Upper lobe of left lung (tissue), 6 donors: ENCODE results near the gene TNKS2. TPM values are rescaled to one million over a fixed set of nuclear protein-coding genes. Genes with fewer than 3 reads are reported as not detected.

Experiments
- ATAC-seq, 2 donors: fragments of 200-7000 bp; cut with Tn5 transposase; one replicate each; pipeline ENCODE4 v1.9.1; 2022; ENCODE audit warnings: mild to moderate bottlenecking in 2 of 2, moderate library complexity in 2 of 2; ENCODE audit not compliant: low FRiP score in 2 of 2
- DNase-seq, 2 donors: peaks; one replicate each; pipeline ENCODE4 v3.0.0-alpha.2; 2019 to 2020
- H3K27ac ChIP-seq, 4 donors: fragments of 200-600 bp; sonication (generic); one replicate each; pipeline ENCODE4 v1.5.1; 2016 to 2019
- H3K27me3 ChIP-seq, 4 donors: fragments of 200-600 bp; sonication (generic); one replicate each; pipeline ENCODE4 v1.5.1; 2017 to 2019
- H3K36me3 ChIP-seq, 4 donors: fragments of 200-600 bp; sonication (generic); one replicate each; pipeline ENCODE4 v1.5.1; 2016 to 2019
- H3K4me1 ChIP-seq, 4 donors: fragments of 200-600 bp; sonication (generic); one replicate each; pipeline ENCODE4 v1.5.1; 2018 to 2019
- H3K4me3 ChIP-seq, 4 donors: fragments of 200-600 bp; sonication (generic); one replicate each; pipeline ENCODE4 v1.5.1; 2017 to 2019; ENCODE audit warnings: mild to moderate bottlenecking in 2 of 4, moderate library complexity in 1 of 4
- H3K9me3 ChIP-seq, 4 donors: fragments of 200-600 bp; sonication (generic); one replicate each; pipeline ENCODE4 v1.5.1; 2018 to 2019
- EP300 ChIP-seq, 4 donors: sonication (generic); formaldehyde crosslinking; IDR thresholded peaks; one replicate each; pipeline ENCODE4 v1.5.1; 2017; ENCODE audit warnings: antibody characterized with exemption in 4 of 4, control low read depth in 2 of 4
- POLR2A ChIP-seq, 4 donors: fragments of 450-650 bp; IDR thresholded peaks; one replicate each; pipeline ENCODE4 v1.5.1; 2016 to 2017; ENCODE audit warnings: antibody characterized with exemption in 4 of 4, mild to moderate bottlenecking in 2 of 4
- POLR2AphosphoS5 ChIP-seq, 2 donors: sonication (generic); formaldehyde crosslinking; IDR thresholded peaks; one replicate each; pipeline ENCODE4 v1.5.1; 2017; ENCODE audit warnings: antibody characterized with exemption in 2 of 2
- WGBS, 2 donors: methylation state at CpG; one replicate each; pipeline ENCODE4 v1.1.5; 2017 to 2018; 5-methylcytosine and 5-hydroxymethylcytosine counted together
- total RNA-seq, 6 donors: library from RNA; depleted of rRNA in 4 of 6; stranded (reverse); fragments of >200 nt in 4 of 6; gene quantifications; one replicate each; pipeline versions ENCODE4 v1.1.0 to v1.2.1, GENCODE V29; 2016 to 2021
- TF ChIP-seq, protein P1 (sequence below), 6 experiments: fragments of 450-650 bp in 4 of 6; fragments of 200-600 bp in 2 of 6; sonication (generic) in 2 of 6; IDR thresholded peaks; one replicate each; pipeline ENCODE4 v1.5.1; 2016 to 2019; ENCODE audit warnings: antibody characterized with exemption in 6 of 6
- donor health status: DM: no; HTN: no; CAD: no; lungs with moderate emphysema.
- donor health status: DM: no; HTN: yes; CAD: no; lungs with severe emphysema.

Gene TNKS2
- total RNA-seq, 6 donors from 2014 or later: 25.2 to 59.4 (median 37.3) TPM

DNA sequence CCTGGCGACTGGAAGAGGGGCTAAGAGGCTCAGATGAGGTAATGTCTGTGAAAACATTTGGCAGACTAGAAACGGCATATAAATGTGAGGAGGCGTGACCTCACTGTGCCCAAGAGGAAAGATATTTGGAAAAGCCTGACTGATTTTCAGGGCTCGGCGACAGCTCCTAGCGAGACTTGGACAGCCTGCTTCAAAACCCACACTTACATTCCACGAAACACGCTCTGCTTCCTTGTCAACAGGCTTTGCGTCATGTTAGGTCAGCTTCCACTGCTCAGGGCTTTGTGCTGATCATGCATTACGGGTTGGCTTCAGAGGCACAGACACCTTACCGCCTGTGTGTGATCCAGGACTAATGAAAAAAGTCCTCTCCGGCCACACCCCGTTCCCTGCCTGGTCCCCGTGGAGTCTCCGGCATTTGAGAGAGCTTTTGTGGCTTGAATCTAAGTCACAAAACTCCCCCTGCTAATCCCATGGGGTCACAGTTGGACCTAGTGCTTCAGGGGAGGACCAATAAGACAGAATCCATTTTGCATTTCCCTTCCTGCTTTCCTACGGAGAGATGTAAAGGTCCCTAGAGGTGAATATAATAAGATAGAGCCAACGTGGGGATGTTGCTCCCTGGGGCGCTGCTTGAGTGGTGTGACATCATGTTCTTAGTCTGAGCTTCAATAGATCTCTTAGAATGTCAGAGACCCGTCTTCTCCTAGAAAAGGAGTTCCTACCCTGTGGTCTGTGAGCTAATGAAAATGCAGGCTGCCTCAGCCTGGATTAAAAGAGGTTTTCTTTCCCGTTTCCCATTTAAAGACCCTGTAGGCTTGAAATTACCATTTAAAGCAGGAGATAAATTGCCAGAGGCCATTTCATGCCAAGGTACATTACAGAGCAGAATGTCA is 85.6 kb downstream of the TNKS2 start:
- peak overlapping the region in 1 of 4 donors; percentile 9 for H3K4me3 ChIP-seq
- no peaks in the 10 kb centered on the region for H3K27me3 ChIP-seq
- ATAC-seq: peak; percentile 71 to 90
- H3K27ac ChIP-seq: no peak overlapping the region
- TF ChIP-seq POLR2A (IDR thresholded peaks at IDR 0.05) (no peak), POLR2AphosphoS5 (IDR thresholded peaks at IDR 0.05) (no peak), EP300 (IDR thresholded peaks at IDR 0.05) (no peak)
- TF ChIP-seq, protein P1, sequence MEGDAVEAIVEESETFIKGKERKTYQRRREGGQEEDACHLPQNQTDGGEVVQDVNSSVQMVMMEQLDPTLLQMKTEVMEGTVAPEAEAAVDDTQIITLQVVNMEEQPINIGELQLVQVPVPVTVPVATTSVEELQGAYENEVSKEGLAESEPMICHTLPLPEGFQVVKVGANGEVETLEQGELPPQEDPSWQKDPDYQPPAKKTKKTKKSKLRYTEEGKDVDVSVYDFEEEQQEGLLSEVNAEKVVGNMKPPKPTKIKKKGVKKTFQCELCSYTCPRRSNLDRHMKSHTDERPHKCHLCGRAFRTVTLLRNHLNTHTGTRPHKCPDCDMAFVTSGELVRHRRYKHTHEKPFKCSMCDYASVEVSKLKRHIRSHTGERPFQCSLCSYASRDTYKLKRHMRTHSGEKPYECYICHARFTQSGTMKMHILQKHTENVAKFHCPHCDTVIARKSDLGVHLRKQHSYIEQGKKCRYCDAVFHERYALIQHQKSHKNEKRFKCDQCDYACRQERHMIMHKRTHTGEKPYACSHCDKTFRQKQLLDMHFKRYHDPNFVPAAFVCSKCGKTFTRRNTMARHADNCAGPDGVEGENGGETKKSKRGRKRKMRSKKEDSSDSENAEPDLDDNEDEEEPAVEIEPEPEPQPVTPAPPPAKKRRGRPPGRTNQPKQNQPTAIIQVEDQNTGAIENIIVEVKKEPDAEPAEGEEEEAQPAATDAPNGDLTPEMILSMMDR (IDR thresholded peaks at IDR 0.05): no peak
- DNase-seq: peak in 1 of 2 donors; percentile 59
- peaks cover 10 to 17% (median 13%) of the 10 kb centered on the region in 4 donors for H3K4me1 ChIP-seq
- H3K9me3 ChIP-seq: no peaks in the 10 kb centered on the region
- no peaks in the 10 kb centered on the region for H3K36me3 ChIP-seq
- 47 to 48% methylated on average over 16 to 20 of the region's 20 CpGs for WGBS, 2 donors

DNA sequence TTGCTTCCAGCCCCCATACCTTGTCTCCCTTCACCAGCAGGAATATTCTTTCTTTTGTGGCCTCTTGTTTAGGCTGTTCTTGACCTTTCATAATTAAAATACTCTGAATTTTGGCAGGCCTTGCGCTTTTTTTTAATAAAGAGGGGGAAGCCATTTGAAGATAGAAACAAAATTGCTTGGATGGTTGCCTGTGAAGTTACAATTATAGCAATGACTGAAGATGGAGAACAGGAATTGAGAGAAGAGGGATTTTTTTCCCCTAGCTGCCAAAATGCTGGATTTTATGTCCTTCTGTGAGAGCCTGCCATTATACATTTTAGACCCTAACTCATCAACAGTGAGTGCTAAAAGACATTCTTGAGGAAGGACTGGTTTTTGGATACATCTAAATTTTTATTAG is 86.3 kb downstream of the TNKS2 start:
- 78 to 86% methylated on average over 1 of the region's 1 CpG for WGBS, 2 donors
- H3K36me3 ChIP-seq: no peaks in the 10 kb centered on the region
- H3K9me3 ChIP-seq: no peaks in the 10 kb centered on the region
- no peak overlapping the region for H3K4me3 ChIP-seq
- DNase-seq: no peak
- no peaks in the 10 kb centered on the region for H3K27me3 ChIP-seq
- no peak for ATAC-seq
- no peak overlapping the region for H3K27ac ChIP-seq
- TF ChIP-seq POLR2A (IDR thresholded peaks at IDR 0.05) (no peak), EP300 (IDR thresholded peaks at IDR 0.05) (no peak), POLR2AphosphoS5 (IDR thresholded peaks at IDR 0.05) (no peak)
- TF ChIP-seq, protein P1 (IDR thresholded peaks at IDR 0.05): no peak
- peaks cover 10 to 17% (median 13%) of the 10 kb centered on the region in 4 donors for H3K4me1 ChIP-seq

DNA sequence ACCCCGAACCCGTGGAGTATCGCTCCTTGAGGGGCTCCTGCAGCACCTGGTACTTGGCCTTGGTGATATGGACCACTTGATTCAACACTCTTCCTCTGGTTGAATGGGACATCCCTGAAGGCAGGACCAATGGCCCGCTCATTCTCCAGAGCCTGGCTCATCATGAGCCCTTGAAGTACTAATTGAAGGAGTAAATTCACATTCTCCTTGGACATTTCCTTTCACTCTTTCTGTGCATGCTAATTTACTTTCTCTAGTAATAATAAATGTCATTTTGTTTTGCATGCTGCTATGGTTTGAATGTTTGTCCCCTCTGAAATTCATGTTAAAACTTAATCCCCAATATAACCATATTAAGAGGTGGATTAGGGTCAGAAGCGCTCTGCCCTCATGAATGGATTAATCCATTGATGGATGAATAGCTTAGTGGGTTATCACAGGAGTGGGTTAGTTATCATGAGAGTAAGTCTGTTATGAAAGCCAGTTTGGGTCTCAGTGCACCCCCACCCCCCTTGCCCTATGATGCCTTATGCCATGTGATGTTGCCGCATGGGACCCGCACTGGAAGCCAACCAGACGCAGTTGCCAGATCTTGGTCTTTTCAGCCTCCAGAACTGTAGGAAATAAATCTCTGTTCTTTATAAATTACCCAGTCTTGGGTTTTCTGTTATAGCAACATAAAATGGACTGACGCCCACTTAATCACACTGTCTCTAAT is 87.3 kb downstream of the TNKS2 start:
- no peak overlapping the region for H3K4me3 ChIP-seq
- peaks cover 10 to 17% (median 13%) of the 10 kb centered on the region in 4 donors for H3K4me1 ChIP-seq
- no peak overlapping the region for H3K27ac ChIP-seq
- WGBS, 2 donors: 95 to 98% methylated on average over 9 of the region's 9 CpGs
- H3K9me3 ChIP-seq: no peaks in the 10 kb centered on the region
- ATAC-seq (no peak), DNase-seq (no peak)
- no peaks in the 10 kb centered on the region for H3K27me3 ChIP-seq
- TF ChIP-seq POLR2AphosphoS5 (IDR thresholded peaks at IDR 0.05) (no peak), POLR2A (IDR thresholded peaks at IDR 0.05) (no peak), EP300 (IDR thresholded peaks at IDR 0.05) (no peak)
- TF ChIP-seq, protein P1 (IDR thresholded peaks at IDR 0.05): no peak
- no peaks in the 10 kb centered on the region for H3K36me3 ChIP-seq

DNA sequence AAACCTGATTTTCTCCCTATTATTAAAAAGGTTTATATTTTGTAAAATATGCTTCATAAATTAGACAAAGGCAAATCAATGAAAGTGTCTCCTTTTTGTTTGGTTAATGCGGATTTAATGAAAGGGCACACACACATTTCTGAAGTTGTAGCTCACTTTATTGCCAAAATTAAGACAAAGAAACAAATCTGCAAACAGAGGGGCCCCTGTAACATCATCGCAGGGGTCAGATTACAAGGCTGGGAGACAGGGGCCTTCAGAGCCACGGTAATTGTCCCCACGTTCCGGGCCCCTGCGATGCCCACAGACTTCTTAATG is 88.7 kb downstream of the TNKS2 start:
- H3K4me3 ChIP-seq: peak overlapping the region; percentile 26 to 64 (median 48)
- no peak overlapping the region for H3K27ac ChIP-seq
- H3K27me3 ChIP-seq: no peaks in the 10 kb centered on the region
- no peaks in the 10 kb centered on the region for H3K9me3 ChIP-seq
- WGBS, 2 donors: 22% methylated on average over 6 of the region's 6 CpGs
- DNase-seq: no peak
- TF ChIP-seq EP300 (IDR thresholded peaks at IDR 0.05): no peak
- TF ChIP-seq, protein P1 (IDR thresholded peaks at IDR 0.05): no peak
- no peak for TF ChIP-seq POLR2A (IDR thresholded peaks at IDR 0.05)
- no peak for TF ChIP-seq POLR2AphosphoS5 (IDR thresholded peaks at IDR 0.05)
- H3K4me1 ChIP-seq: peaks cover 10 to 17% (median 13%) of the 10 kb centered on the region in 4 donors
- no peaks in the 10 kb centered on the region for H3K36me3 ChIP-seq
- no peak for ATAC-seq
